ENCODE data around the gene C5orf47.

C5orf47 gene

DNA sequence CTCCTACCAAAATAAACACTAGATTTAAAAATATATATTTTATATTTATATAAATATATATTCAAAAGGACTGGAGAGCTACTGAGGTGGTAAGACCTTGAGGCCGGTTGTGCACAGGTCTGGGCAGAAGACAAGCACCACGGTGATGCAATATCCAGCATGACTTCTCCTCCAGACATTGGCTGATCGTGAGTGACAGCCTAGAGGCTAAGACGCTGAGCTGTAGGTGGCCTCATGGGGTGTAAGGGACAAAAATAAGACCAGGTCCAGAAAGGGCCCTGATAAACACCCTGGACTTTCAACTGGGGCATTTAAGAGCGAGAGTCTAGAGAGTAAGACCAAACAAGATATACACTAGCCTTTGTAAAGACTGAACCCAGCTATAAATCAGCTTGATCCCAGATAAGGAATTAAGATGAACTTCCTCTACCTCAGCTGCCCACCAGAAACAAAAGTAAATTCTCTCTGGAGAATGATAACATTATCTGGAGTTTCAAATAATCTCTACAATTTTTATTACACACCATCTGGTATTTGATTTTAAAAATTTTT is 14.2 kb upstream of the C5orf47 start:
- TF ChIP-seq CTCF (IDR thresholded peaks at IDR 0.05; ENCODE audit: low read depth, low read length, missing control alignments): no peak
- in situ Hi-C loops (cut with HindIII; ENCODE audit: low sequenced_read_pairs): no loop called here
- no peak for DNase-seq (ENCODE audit: low read depth)
- no peak overlapping the region for H3K4me3 ChIP-seq (ENCODE audit: low read depth, low read length)

DNA sequence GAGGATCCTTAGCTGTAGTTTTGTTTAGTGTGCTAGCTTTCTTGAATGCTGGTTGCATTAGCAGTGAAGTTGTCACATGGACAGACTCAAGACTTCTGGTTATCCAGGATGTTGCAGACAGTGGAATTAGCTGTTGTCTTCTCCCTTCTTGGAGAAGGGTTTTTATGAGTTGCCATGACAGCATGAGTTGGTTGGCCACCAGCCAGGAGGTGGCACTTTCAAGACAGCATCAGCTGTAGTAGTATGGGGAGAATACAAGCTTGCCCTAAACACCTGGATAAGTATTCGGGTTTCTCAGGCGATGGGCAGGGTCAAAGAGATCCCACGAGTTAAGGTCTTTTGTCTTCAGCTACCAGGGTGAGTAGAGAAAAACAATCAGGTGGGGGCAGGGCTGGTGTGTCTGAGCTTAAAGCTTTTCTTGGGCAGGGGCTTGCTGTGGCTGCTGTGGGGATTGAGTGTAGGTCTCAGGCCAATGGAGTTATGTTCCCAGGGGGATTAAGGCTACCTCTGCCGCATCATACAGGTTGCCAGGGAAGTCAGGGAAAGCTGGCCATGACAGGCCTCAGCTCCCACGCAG is 7.7 kb upstream of the C5orf47 start:
- DNase-seq (ENCODE audit: low read depth): no peak
- no peak overlapping the region for H3K4me3 ChIP-seq (ENCODE audit: low read depth, low read length)
- in situ Hi-C loops (cut with HindIII; ENCODE audit: low sequenced_read_pairs): no loop called here
- TF ChIP-seq CTCF (IDR thresholded peaks at IDR 0.05; ENCODE audit: low read depth, low read length, missing control alignments): no peak

- DNase-seq (ENCODE audit: low read depth): no peak
- no peak overlapping the region for H3K4me3 ChIP-seq (ENCODE audit: low read depth, low read length)
- in situ Hi-C loops (cut with HindIII; ENCODE audit: low sequenced_read_pairs): no loop called here
- TF ChIP-seq CTCF (IDR thresholded peaks at IDR 0.05; ENCODE audit: low read depth, low read length, missing control alignments): peak; percentile 41
These were observed 4.8 kb upstream of the C5orf47 start for GRCh38 chr5:173984218-173984617.

- H3K4me3 ChIP-seq (ENCODE audit: low read depth, low read length): no peak overlapping the region
- DNase-seq (ENCODE audit: low read depth): no peak
- TF ChIP-seq CTCF (IDR thresholded peaks at IDR 0.05; ENCODE audit: low read depth, low read length, missing control alignments): no peak
- in situ Hi-C loops (cut with HindIII; ENCODE audit: low sequenced_read_pairs): no loop called here
These were observed 587 bp downstream of the C5orf47 start for GRCh38 chr5:173989432-173990082.

DNA sequence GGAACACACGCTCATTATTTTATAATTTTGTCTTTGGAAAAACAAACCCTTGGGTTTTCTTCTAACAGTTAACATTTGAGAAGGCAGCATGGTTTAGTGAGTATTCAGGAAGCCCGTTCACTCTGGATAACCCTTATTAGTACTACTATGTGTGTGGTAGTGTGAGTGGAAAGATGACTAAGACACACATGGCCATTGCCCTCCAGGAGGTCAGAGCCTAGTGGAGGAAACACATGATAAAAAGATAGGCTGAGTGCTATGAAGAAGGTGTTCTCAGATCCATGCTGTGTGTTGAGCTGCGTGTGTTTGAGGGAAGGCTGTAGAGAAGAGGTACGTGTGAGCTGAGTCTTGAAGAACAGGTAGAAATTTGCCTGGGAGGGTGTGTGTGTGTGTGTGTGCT is 8.4 kb downstream of the C5orf47 start:
- no peak for TF ChIP-seq CTCF (IDR thresholded peaks at IDR 0.05; ENCODE audit: low read depth, low read length, missing control alignments)
- no peak overlapping the region for H3K4me3 ChIP-seq (ENCODE audit: low read depth, low read length)
- in situ Hi-C loops (cut with HindIII; ENCODE audit: low sequenced_read_pairs): no loop called here
- DNase-seq (ENCODE audit: low read depth): no peak

DNA sequence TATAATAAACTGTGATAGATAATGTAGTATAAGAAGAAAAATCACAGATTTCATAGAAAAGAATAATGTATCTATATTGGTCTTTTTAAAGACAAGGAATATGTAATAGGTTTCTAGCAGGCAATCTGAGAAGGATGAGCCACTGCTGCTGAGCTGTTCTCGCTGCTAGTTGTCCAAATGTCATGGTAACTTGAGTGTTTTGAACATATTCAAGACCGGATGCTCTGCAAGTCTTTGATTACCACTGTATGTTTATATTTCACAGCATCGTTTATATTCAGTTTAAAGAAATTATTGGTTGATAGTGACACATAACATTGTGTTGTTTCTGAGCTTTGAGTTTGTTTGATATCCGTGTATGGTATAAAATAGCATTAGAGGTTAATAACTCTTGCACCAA is 9.6 kb downstream of the C5orf47 start:
- no peak for DNase-seq (ENCODE audit: low read depth)
- TF ChIP-seq CTCF (IDR thresholded peaks at IDR 0.05; ENCODE audit: low read depth, low read length, missing control alignments): no peak
- no peak overlapping the region for H3K4me3 ChIP-seq (ENCODE audit: low read depth, low read length)
- in situ Hi-C loops (cut with HindIII; ENCODE audit: low sequenced_read_pairs): no loop called here

Measured in astrocyte of the cerebellum (primary cell).